ENCODE data around the gene CLMP.

Gene CLMP

GRCh38 chr11:123239191-123240150, 44.4 kb upstream of the CLMP start:
- WGBS = 85% methylated on average over 15 of the region's 15 CpGs

GRCh38 chr11:123238297-123238696, 43.2 kb upstream of the CLMP start:
- Histone ChIP-seq H2AK5ac (ENCODE audit: low read length, severe bottlenecking) (no peak overlapping the region), H2AFZ (ENCODE audit: low read depth, low read length) (no peak overlapping the region), H3K27ac (ENCODE audit: low read length, poor library complexity, severe bottlenecking) (no peak overlapping the region), H3K4me3 (ENCODE audit: insufficient read depth in 1 of 2, low read depth in 1 of 2, low read length in 2 of 2) (no peak overlapping the region), H3K36me3 (ENCODE audit: control insufficient read depth in 1 of 2, insufficient read depth in 2 of 2, low read depth in 1 of 2, low read length in 2 of 2) (no peaks in the 10 kb centered on the region), H2BK15ac (ENCODE audit: low read depth, poor library complexity, severe bottlenecking) (no peak overlapping the region), H3K79me1 (replicated peaks; ENCODE audit: low read length, poor library complexity, severe bottlenecking) (no peaks in the 10 kb centered on the region), H2BK12ac (ENCODE audit: low read length in 2 of 2) (no peak overlapping the region), H3K4ac (ENCODE audit: low read depth in 1 of 2, low read length in 2 of 2) (no peak overlapping the region), H3K4me1 (ENCODE audit: control insufficient read depth, insufficient read depth, low read depth, low read length) (no peaks in the 10 kb centered on the region), H3K18ac (ENCODE audit: low read depth in 1 of 2, low read length in 2 of 2) (no peak overlapping the region), H3K14ac (ENCODE audit: low read length in 2 of 2) (no peak overlapping the region), H3K9ac (ENCODE audit: low read length) (peak overlapping the region; percentile 82), H4K91ac (ENCODE audit: low read length) (no peak overlapping the region), H3K23ac (ENCODE audit: low read length in 2 of 2) (no peak overlapping the region), H4K8ac (ENCODE audit: low read length) (no peak overlapping the region), H2BK120ac (ENCODE audit: low read depth, low read length) (no peak overlapping the region), H3K4me2 (ENCODE audit: low read length, poor library complexity, severe bottlenecking) (no peak overlapping the region), H3K27me3 (ENCODE audit: control insufficient read depth in 1 of 2, insufficient read depth in 1 of 2, low read length in 2 of 2) (no peaks in the 10 kb centered on the region), H3K9me3 (ENCODE audit: control insufficient read depth, low read length) (no peaks in the 10 kb centered on the region), H2BK5ac (ENCODE audit: low read depth, low read length, poor library complexity, severe bottlenecking) (no peak overlapping the region)
- 100% methylated on average over 1 of the region's 1 CpG for WGBS
- no peak for DNase-seq

More at GRCh38 chr11:123239191-123240150, 44.4 kb upstream of the CLMP start:
- no peaks in the 10 kb centered on the region for H3K79me1 ChIP-seq (replicated peaks; ENCODE audit: low read length, poor library complexity, severe bottlenecking)
- H3K9ac ChIP-seq (ENCODE audit: low read length) = peak overlapping the region; percentile 71
- no peak overlapping the region for H2BK5ac ChIP-seq (ENCODE audit: low read depth, low read length, poor library complexity, severe bottlenecking)
- H2AK5ac ChIP-seq (ENCODE audit: low read length, severe bottlenecking) = no peak overlapping the region
- no peak for DNase-seq
- H3K4me1 ChIP-seq (ENCODE audit: control insufficient read depth, insufficient read depth, low read depth, low read length) = no peaks in the 10 kb centered on the region
- H3K4ac ChIP-seq (ENCODE audit: low read depth in 1 of 2, low read length in 2 of 2) = no peak overlapping the region
- no peak overlapping the region for H2BK12ac ChIP-seq (ENCODE audit: low read length in 2 of 2)
- peak overlapping the region; percentile 0 to 29 for H3K18ac ChIP-seq (ENCODE audit: low read depth in 1 of 2, low read length in 2 of 2)
- H3K4me2 ChIP-seq (ENCODE audit: low read length, poor library complexity, severe bottlenecking) = no peak overlapping the region
- no peak overlapping the region for H2BK15ac ChIP-seq (ENCODE audit: low read depth, poor library complexity, severe bottlenecking)
- no peaks in the 10 kb centered on the region for H3K36me3 ChIP-seq (ENCODE audit: control insufficient read depth in 1 of 2, insufficient read depth in 2 of 2, low read depth in 1 of 2, low read length in 2 of 2)
- H3K9me3 ChIP-seq (ENCODE audit: control insufficient read depth, low read length) = no peaks in the 10 kb centered on the region
- H3K4me3 ChIP-seq (ENCODE audit: insufficient read depth in 1 of 2, low read depth in 1 of 2, low read length in 2 of 2) = no peak overlapping the region
- H3K27me3 ChIP-seq (ENCODE audit: control insufficient read depth in 1 of 2, insufficient read depth in 1 of 2, low read length in 2 of 2) = no peaks in the 10 kb centered on the region
- no peak overlapping the region for H4K8ac ChIP-seq (ENCODE audit: low read length)
- H2BK120ac ChIP-seq (ENCODE audit: low read depth, low read length) = no peak overlapping the region
- no peak overlapping the region for H4K91ac ChIP-seq (ENCODE audit: low read length)
- no peak overlapping the region for H2AFZ ChIP-seq (ENCODE audit: low read depth, low read length)
- H3K23ac ChIP-seq (ENCODE audit: low read length in 2 of 2) = no peak overlapping the region
- H3K27ac ChIP-seq (ENCODE audit: low read length, poor library complexity, severe bottlenecking) = no peak overlapping the region
- H3K14ac ChIP-seq (ENCODE audit: low read length in 2 of 2) = no peak overlapping the region

GRCh38 chr11:123236879-123237278, 41.8 kb upstream of the CLMP start:
- H4K91ac ChIP-seq (ENCODE audit: low read length) = no peak overlapping the region
- no peaks in the 10 kb centered on the region for H3K9me3 ChIP-seq (ENCODE audit: control insufficient read depth, low read length)
- H2BK5ac ChIP-seq (ENCODE audit: low read depth, low read length, poor library complexity, severe bottlenecking) = no peak overlapping the region
- H3K4me3 ChIP-seq (ENCODE audit: insufficient read depth in 1 of 2, low read depth in 1 of 2, low read length in 2 of 2) = no peak overlapping the region
- H3K4me1 ChIP-seq (ENCODE audit: control insufficient read depth, insufficient read depth, low read depth, low read length) = no peaks in the 10 kb centered on the region
- no peak overlapping the region for H3K27ac ChIP-seq (ENCODE audit: low read length, poor library complexity, severe bottlenecking)
- H3K23ac ChIP-seq (ENCODE audit: low read length in 2 of 2) = no peak overlapping the region
- no peak overlapping the region for H3K4ac ChIP-seq (ENCODE audit: low read depth in 1 of 2, low read length in 2 of 2)
- WGBS = 95% methylated on average over 1 of the region's 3 CpGs
- no peak overlapping the region for H2BK120ac ChIP-seq (ENCODE audit: low read depth, low read length)
- H2AFZ ChIP-seq (ENCODE audit: low read depth, low read length) = no peak overlapping the region
- no peaks in the 10 kb centered on the region for H3K27me3 ChIP-seq (ENCODE audit: control insufficient read depth in 1 of 2, insufficient read depth in 1 of 2, low read length in 2 of 2)
- no peaks in the 10 kb centered on the region for H3K79me1 ChIP-seq (replicated peaks; ENCODE audit: low read length, poor library complexity, severe bottlenecking)
- no peak overlapping the region for H2AK5ac ChIP-seq (ENCODE audit: low read length, severe bottlenecking)
- H3K9ac ChIP-seq (ENCODE audit: low read length) = peak overlapping the region; percentile 11
- H3K18ac ChIP-seq (ENCODE audit: low read depth in 1 of 2, low read length in 2 of 2) = no peak overlapping the region
- no peak overlapping the region for H4K8ac ChIP-seq (ENCODE audit: low read length)
- no peak overlapping the region for H3K14ac ChIP-seq (ENCODE audit: low read length in 2 of 2)
- no peak overlapping the region for H2BK15ac ChIP-seq (ENCODE audit: low read depth, poor library complexity, severe bottlenecking)
- H3K36me3 ChIP-seq (ENCODE audit: control insufficient read depth in 1 of 2, insufficient read depth in 2 of 2, low read depth in 1 of 2, low read length in 2 of 2) = no peaks in the 10 kb centered on the region
- no peak overlapping the region for H2BK12ac ChIP-seq (ENCODE audit: low read length in 2 of 2)
- DNase-seq = no peak
- no peak overlapping the region for H3K4me2 ChIP-seq (ENCODE audit: low read length, poor library complexity, severe bottlenecking)

- no peak overlapping the region for H3K27ac ChIP-seq (ENCODE audit: low read length, poor library complexity, severe bottlenecking)
- peak overlapping the region in 1 of 2 experiments; percentile 21 for H2BK12ac ChIP-seq (ENCODE audit: low read length in 2 of 2)
- WGBS = 88% methylated on average over 12 of the region's 12 CpGs
Observed at GRCh38 chr11:123235656-123236261, 40.7 kb upstream of the CLMP start.

More at GRCh38 chr11:123235656-123236261, 40.7 kb upstream of the CLMP start:
- H3K79me1 ChIP-seq (replicated peaks; ENCODE audit: low read length, poor library complexity, severe bottlenecking) = no peaks in the 10 kb centered on the region
- H3K4me2 ChIP-seq (ENCODE audit: low read length, poor library complexity, severe bottlenecking) = no peak overlapping the region
- H3K4me3 ChIP-seq (ENCODE audit: insufficient read depth in 1 of 2, low read depth in 1 of 2, low read length in 2 of 2) = peak overlapping the region in 1 of 2 experiments; percentile 68
- no peak overlapping the region for H2BK120ac ChIP-seq (ENCODE audit: low read depth, low read length)
- H3K4me1 ChIP-seq (ENCODE audit: control insufficient read depth, insufficient read depth, low read depth, low read length) = peaks cover 2% of the 10 kb centered on the region
- no peak overlapping the region for H4K91ac ChIP-seq (ENCODE audit: low read length)
- peak; percentile 47 for DNase-seq
- no peaks in the 10 kb centered on the region for H3K27me3 ChIP-seq (ENCODE audit: control insufficient read depth in 1 of 2, insufficient read depth in 1 of 2, low read length in 2 of 2)
- H3K9ac ChIP-seq (ENCODE audit: low read length) = peak overlapping the region; percentile 87
- H3K23ac ChIP-seq (ENCODE audit: low read length in 2 of 2) = no peak overlapping the region
- H3K4ac ChIP-seq (ENCODE audit: low read depth in 1 of 2, low read length in 2 of 2) = no peak overlapping the region
- no peak overlapping the region for H3K18ac ChIP-seq (ENCODE audit: low read depth in 1 of 2, low read length in 2 of 2)
- no peaks in the 10 kb centered on the region for H3K36me3 ChIP-seq (ENCODE audit: control insufficient read depth in 1 of 2, insufficient read depth in 2 of 2, low read depth in 1 of 2, low read length in 2 of 2)
- H3K9me3 ChIP-seq (ENCODE audit: control insufficient read depth, low read length) = no peaks in the 10 kb centered on the region
- no peak overlapping the region for H2AFZ ChIP-seq (ENCODE audit: low read depth, low read length)
- no peak overlapping the region for H4K8ac ChIP-seq (ENCODE audit: low read length)
- H2BK5ac ChIP-seq (ENCODE audit: low read depth, low read length, poor library complexity, severe bottlenecking) = no peak overlapping the region
- no peak overlapping the region for H2BK15ac ChIP-seq (ENCODE audit: low read depth, poor library complexity, severe bottlenecking)
- H2AK5ac ChIP-seq (ENCODE audit: low read length, severe bottlenecking) = no peak overlapping the region
- no peak overlapping the region for H3K14ac ChIP-seq (ENCODE audit: low read length in 2 of 2)
